GM19035 (cell line): ENCODE measurements around the gene CAMLG.
"Not testable (repeated sequence)": the region's sequence is repeated elsewhere in the genome, so short reads cannot be mapped to it uniquely, and the experiment has no call there.

ENCODE experiments used
- ATAC-seq: cut with Tn5 transposase; IDR thresholded peaks from one replicate; pipeline ENCODE4 v1.9.1; 2021; ENCODE audit not compliant: unreplicated experiment

The CAMLG gene

GRCh38 chr5:134738133-134738962, at the start of gene CAMLG:
Gene CAMLG (plus strand): TSS chr5:134738548. CDS start chr5:134738621, 73 bp downstream.
- ATAC-seq = peak; percentile 96

- ATAC-seq = not testable (repeated sequence)
Measured at GRCh38 chr5:134690144-134690543, 48.2 kb upstream of the CAMLG start.

GRCh38 chr5:134692722-134693121, 45.6 kb upstream of the CAMLG start:
- ATAC-seq = no peak

- ATAC-seq = no peak
Measured at GRCh38 chr5:134708301-134708700, 30.0 kb upstream of the CAMLG start.

GRCh38 chr5:134714120-134714519, 24.2 kb upstream of the CAMLG start:
- ATAC-seq = no peak

GRCh38 chr5:134714541-134714940, 23.8 kb upstream of the CAMLG start:
- no peak for ATAC-seq

GRCh38 chr5:134715466-134715865, 22.9 kb upstream of the CAMLG start:
- not testable (repeated sequence) for ATAC-seq

- ATAC-seq = no peak
Measured at GRCh38 chr5:134724872-134725271, 13.5 kb upstream of the CAMLG start.

GRCh38 chr5:134732819-134733218, 5.5 kb upstream of the CAMLG start:
- ATAC-seq = no peak

- ATAC-seq = no peak
Measured at GRCh38 chr5:134735243-134735642, 3.1 kb upstream of the CAMLG start.

- ATAC-seq = no peak
Measured at GRCh38 chr5:134736173-134736812, 2.1 kb upstream of the CAMLG start.

GRCh38 chr5:134738963-134739661, 764 bp downstream of the CAMLG start:
- no peak for ATAC-seq

GRCh38 chr5:134741052-134741451, 2.7 kb downstream of the CAMLG start:
- no peak for ATAC-seq

GRCh38 chr5:134742134-134742533, 3.8 kb downstream of the CAMLG start:
- ATAC-seq = no peak

- no peak for ATAC-seq
Measured at GRCh38 chr5:134749415-134749814, 11.1 kb downstream of the CAMLG start.

- peak; percentile 34 for ATAC-seq
Measured at GRCh38 chr5:134758176-134758503, 19.8 kb downstream of the CAMLG start.

GRCh38 chr5:134758504-134759341, 20.4 kb downstream of the CAMLG start, which contains the start of gene DDX46:
Gene DDX46 (plus strand): TSS chr5:134758779. CDS start chr5:134758939, 160 bp downstream.
- peak; percentile 97 for ATAC-seq

- ATAC-seq = not testable (repeated sequence)
Measured at GRCh38 chr5:134767528-134768291, 29.4 kb downstream of the CAMLG start.

GRCh38 chr5:134769206-134769605, 30.9 kb downstream of the CAMLG start:
- ATAC-seq = no peak
